Measurements from ENCODE around the gene P2RY1.
"Not testable (repeated sequence)": the region's sequence is repeated elsewhere in the genome, so short reads cannot be mapped to it uniquely, and the experiment has no call there.

Gene P2RY1

DNA sequence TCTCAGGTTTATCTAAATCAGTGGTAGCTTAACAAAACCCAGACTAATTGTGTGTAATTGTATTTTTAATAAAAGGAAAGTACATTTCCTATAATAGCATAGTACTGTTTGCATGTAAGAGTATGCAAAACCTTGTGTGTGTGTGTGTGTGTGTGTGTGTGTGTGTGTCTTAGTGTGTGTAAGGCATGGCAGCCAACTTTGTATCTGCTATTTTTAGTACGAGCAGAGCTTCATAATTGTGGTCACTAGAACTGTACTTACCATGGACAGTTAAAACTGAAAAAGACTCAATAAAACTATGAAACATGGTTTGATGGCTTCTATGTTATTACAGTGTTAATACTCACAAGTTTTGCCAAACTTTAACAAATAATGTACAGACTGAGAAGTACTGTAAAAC lies 6.2 kb downstream of the P2RY1 start:
- no peak for DNase-seq

DNA sequence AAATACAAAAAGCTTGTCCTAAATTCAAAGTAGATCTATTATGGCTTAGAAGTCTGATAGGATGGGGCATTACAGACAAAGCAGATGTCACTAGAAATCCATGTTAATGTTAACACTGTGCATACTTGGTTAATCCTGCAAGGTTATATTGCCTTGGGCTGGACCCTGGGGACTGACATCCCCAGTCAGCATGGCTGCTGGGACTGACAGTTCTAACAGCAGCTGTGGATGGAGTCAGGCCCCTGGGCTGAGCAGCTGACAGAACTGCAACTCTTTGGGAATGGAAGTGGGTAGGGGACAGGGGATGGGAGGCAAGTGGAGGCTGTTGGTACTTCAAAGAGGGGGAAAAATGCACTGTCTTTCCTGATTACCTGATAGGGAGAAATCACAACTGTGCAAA lies 7.5 kb downstream of the P2RY1 start:
- DNase-seq, result no peak

DNA sequence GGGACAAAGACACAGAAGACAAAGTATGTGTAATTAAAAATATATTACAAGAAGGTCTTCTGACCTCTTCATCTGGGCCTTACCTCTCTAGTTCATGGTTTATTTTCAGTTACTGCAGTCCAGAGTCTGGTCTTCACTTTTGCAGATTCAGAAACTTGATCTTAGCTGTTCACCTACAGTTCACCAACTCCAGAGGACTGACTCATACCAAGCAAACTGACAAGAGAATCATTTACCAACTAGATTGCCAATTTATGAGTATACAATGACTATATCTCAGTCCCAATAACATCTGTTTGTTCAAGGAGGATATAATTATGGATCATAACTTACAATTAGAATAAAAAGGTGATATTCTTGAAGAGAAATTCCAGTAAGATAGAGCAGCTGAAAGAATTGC lies 9.0 kb downstream of the P2RY1 start:
- no peak for DNase-seq

DNA sequence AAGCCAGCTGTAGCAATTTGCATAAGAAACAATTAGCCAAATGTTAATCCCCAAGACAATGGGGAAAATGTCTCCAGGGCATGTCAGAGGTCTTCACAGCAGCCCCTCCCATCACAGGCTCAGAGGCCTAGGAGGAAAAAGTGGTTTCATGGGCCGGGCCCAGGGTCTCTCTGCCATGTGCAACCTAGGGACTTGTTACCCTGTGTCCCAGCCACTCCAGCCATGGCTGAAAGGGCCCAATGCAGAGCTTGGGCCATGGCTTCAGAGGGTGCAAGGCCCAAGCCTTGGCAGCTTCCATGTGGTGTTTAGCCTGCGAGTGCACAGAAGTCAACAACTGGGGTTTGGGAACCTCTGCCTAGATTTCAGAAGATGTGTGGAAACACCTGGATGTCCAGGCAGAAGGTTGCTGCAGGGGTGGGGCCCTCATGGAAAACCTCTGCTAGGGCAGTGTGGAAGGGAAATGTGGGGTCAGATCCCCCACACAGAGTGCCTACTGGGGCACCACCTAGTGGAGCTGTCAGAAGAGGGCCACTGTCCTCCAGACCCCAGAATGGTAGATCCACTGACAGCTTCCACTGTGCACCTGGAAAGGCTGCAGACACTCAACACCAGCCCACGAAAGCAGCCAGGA lies 11.8 kb downstream of the P2RY1 start:
- not testable (repeated sequence) for DNase-seq

DNA sequence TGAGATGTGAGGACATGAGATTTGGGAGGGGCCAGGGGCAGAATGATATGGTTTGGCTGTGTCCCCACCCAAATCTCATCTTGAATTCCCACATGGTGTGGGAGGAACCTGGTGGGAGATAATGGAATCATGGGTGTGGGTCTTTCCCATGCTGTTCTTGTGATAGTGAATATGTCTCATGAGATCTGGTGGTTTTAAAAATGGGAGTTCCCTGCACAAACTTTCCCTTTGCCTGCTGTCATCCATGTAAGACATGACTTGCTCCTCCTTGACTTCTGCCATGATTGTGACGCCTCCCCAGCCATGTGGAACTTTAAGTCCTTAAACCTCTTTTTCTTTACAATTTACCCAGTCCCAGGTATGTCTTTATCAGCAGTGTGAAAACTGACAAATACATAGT lies 12.7 kb downstream of the P2RY1 start:
- DNase-seq, result not testable (repeated sequence)

DNA sequence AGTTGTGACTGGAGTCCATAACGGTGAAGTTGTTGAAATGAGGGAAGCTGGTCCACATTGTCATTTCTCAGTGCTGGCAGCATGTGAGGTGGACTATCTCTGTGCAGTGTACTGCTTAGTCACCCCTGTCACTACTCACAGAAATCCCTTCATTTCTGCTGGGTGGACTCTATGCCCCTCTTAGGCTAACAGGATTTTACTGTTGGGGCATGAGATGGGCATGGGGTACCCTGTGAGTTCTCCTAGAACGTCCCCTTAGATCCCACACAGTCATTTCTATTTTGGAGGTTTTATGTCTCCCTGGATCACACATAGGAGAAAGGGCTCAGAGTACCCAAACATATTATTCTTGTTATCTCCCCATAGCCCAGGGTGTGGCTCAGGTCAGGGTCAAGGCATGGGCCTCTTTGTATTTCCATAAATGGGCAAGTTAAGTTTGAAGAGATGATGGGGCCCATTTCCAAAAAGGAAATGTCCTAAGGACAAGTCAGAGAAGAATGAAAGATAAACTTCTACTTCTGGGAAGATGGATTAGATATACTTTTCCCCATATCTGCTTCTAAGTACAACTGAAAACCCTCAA lies 15.2 kb downstream of the P2RY1 start:
- DNase-seq, result no peak

DNA sequence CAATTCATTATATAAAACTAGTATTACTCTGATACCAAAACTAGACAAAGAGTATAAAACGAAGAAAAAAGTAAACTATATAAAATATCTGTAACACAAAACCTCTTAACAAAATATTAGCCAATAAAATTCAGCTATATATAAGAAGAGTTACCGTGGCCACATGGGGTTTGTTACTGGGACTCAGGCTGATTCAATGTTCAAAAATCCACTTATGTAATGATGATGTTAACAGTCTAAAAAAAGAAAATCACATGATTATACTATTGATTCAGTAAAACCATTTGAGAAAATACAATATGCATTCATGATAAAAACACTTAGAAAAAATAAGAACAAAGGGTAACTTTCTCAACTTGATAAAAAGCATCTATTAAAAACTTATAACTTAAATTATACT lies 18.3 kb downstream of the P2RY1 start:
- no peak for DNase-seq

DNA sequence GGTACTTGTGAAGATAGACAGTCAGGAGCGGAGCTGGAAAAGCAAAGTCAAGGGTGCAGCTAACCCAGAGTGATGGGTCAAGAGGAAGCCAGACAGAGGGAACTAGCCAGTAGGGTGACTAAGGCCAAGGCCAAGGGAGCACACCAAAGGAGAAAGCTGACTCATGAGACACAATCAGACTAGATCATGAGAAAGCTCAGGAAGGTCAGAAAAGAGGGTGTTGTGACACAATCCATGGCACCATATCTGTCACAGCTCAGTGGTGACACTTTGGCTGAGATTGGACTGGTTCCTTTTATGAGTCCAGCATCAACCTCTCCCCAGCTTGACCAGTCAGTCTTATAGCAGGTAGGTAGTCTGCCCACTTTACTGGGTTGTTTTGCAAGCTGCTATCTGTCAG lies 22.2 kb downstream of the P2RY1 start:
- no peak for DNase-seq

DNA sequence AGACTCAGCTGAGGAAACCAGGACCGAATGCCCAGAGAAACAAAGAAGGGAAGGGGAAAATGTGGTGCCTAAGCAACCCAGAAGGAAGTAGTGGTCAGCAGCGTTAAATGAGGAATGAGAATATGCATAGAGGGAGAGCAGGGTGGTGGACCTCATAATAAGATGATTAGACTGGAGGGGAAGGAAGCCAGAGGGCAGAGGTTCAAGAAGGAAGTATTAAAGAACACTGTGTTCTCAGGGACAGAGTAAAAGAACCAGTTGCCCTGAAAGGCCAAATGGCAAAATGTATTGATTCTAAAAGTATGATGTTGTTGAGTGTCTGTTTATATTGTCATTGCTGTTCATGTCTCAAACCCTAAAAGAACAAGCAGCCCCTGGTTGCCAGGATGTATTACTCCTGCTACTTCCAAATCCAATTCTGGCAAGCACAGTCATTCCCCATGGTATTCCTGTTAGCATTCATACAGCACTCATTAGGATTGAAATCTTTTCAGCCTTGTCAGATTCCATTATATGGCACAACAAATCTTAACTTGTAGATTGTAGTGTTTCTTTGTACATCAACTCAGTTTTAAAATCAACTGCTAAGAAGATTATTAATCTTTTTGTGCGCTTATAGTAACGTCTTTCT lies 23.4 kb downstream of the P2RY1 start:
- DNase-seq, result no peak

DNA sequence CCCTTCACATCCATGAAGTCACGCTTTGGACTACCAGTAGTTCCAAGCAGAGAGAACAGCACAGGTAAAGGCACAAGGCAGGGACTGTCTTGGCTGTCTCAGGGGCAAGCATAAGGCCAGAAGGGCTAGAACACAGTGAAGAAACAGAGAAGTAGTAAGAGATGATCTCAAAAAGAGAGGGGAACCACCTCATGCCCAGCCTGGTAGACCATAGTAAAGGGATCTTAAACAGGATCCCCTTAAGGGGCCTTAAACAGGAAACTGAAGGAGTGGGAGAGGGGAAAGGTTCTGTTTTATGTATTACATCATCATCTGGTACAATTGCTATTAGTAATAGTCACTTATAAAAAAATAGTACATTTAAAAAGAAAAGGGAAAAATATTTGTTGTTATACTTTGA lies 25.8 kb downstream of the P2RY1 start:
- no peak for DNase-seq

DNA sequence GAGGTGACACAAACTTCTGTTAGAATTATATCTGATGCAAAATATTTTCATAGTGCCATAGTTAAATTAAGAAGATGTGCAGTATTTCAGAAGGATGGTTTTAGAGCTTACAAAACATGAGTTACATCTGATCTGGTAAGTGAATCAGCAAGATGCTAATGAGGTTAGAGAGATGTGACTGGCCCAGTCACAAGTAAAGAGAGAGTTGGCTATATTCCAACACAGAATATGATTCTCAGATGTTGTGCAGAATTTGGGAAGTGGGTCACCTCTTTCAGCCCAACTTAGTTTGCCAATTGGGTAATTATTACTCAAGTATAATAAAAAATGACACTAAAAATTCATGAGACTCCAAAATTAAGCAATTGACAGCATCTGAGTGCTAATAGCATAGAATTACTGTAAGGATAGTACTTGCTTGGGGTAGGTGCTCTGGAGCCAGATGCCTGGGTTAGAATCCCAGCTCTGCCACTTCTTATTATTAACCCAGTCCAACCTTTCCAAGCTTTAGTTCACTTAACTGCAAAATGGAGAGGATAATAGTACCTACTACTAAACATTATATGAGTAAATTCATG lies 30.8 kb downstream of the P2RY1 start:
- no peak for DNase-seq

DNA sequence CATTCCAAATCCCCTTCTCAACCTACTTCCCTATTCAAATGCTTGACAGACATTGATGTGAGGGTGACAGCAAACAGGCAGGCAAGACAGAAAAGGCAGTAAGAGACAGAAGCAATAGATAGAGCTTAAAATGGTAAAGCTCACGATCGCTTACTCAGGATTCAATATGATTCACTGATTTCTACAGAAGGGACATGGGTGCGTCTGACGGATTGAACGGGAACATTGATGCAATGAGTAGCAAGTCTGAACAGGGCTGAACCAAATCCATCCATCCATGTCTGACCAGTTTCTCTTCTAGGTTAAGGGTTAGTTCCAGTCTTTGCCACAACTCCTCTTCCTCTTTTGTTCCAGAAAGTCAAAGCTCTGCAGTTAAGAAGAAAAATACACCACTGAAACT lies 35.1 kb downstream of the P2RY1 start:
- DNase-seq, result no peak

DNA sequence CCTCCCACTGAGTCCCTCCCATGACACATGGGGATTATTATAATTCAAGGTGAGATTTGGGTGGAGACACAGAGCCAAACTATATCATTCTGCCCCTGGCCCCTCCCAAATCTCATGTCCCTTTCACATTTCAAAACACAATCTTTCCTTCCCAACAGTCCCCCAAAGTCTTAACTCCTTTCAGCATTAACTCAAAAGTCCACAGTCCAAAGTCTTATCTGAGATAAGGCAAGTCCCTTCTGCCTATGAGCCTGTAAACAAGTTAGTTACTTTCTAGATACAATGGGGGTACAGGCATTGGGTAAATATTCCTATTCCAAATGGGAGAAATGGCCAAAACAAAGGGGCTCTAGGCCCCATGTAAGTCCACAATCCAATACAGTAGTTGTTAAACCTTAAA lies 38.4 kb downstream of the P2RY1 start:
- DNase-seq, result not testable (repeated sequence)

DNA sequence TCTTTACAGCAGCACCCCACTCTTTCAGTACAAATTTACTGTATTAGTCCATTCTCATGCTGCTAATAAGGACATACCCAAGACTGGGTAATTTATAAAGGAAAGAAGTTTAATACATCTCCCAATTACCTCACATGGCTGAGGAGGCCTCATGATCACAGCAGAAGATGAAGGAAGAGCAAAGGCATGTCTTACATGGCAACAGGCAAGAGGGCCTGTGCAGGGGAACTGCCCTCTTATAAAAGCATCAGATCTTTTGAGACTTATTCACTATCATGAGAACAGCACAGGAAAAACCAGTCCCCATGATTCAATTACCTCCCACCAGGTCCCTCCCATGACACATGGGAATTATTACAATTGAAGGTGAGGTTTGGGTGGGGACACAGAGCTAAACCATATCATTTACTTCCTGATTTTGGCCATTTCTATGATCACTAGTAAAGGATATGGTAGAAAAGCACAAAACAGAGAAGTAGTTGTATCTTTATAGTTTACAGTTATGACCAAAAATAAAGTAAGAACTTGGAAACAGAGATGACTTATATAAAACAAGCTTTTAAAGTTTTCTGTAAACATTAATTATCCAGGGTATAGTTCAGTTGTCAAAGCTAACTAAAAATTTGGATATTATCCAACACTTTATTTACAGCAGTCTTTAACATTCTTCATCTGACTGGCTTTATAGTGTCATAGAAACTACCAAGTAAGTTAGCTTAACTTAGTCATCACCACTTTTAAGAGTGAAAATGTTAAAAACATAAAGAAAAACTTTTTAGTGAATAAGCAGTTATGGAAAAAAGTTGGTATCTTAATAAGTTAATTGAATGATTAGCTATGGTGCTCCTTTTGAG lies 40.2 kb downstream of the P2RY1 start:
- no peak for DNase-seq

DNA sequence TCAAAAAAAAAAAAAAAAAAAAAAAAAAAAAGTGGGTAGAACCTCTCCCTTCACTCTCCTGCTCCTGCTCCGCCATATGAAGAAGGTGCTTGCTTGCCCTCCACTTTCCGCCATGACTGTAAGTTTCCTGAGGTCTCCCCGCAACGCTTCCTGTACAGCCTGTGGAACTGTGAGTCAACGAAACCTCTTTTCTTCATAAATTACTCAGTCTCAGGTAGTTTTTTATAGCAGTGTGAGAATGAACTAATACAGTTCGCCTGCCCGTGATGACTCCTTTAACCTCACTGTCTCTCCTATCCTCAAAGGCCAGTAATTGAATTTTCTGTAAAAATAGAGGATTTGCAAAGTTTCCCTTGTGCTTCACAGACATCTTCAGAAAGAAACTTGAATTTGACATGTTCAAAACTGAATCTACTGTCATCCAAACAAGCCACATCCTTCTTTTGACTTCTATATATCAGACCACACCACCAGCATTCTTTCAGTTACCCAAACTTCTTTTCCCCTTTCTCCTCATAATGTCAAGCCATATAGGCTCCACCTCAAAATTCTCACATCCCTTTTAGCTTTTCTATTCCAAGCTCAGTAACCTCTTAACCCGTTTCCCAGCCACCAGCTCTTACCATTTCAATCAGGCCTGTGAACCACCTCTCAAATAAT lies 44.3 kb downstream of the P2RY1 start:
- DNase-seq, result no peak

DNA sequence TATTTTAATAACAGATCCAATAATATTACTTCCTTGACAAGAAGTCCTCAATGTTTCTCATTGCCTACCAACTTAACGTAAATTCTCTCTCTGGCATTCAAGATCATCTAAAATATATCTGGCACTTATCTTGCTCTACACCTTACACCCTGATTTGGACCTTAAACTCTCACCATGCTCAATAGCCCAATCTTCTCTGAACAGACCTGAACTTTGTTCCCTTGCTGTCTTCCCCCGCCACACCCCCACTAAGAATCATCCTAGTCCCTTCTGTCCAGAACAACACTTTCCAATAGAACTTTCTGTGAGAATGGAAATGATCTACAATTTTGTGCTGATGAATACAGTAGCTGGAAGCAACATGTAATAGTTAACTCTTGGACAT lies 44.9 kb downstream of the P2RY1 start:
- no peak for DNase-seq

DNA sequence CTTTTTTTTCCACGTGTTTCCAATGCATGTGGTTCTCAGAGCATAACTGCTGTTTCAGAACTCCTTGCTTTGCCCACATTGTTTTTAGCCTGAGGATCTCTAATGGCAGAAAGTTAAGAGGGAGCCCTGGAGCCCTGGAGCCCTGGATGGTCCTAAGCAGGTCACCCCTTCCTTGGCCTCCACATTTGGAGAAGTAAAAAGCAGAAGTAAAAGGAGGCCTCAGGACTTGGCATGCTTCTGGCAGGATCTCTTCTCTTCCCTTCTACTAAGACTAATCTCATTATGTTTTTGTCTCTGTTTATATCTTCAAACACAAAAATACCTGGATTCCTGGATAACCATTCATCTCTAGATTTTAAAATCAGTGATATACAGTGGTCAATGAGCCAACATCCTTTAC lies 50.1 kb downstream of the P2RY1 start:
- DNase-seq, result no peak

Data from DMS79 treated with DMSO at 0.1 percent for 48 hours (cell line).